Right cardiac atrium (tissue), 5 donors: ENCODE results near the gene RFPL2. TPM values are rescaled to one million over a fixed set of nuclear protein-coding genes. Genes with fewer than 3 reads are reported as not detected.
"Not testable (repeated sequence)": the region's sequence is repeated elsewhere in the genome, so short reads cannot be mapped to it uniquely, and the experiment has no call there.

Experiments
- ATAC-seq, 2 donors: fragments of 200-7000 bp; cut with Tn5 transposase; one replicate each; pipeline versions ENCODE4 v1.8.0 to v1.9.1; 2020; ENCODE audit warnings: moderate library complexity in 2 of 2, mild to moderate bottlenecking in 1 of 2
- DNase-seq, 3 donors: peaks; one replicate each; pipeline ENCODE4 v3.0.0-alpha.2; 2020
- H3K27ac ChIP-seq: one replicate; pipeline ENCODE4 v1.5.1; 2013; ENCODE audit warnings: mild to moderate bottlenecking, low read length, control low read depth, moderate library complexity
- H3K27me3 ChIP-seq: one replicate; pipeline ENCODE4 v1.6.1; 2013; ENCODE audit not compliant: control insufficient read depth, insufficient read depth
- H3K4me1 ChIP-seq: one replicate; pipeline ENCODE4 v1.6.1; 2013; ENCODE audit warnings: low read length; ENCODE audit not compliant: control insufficient read depth, insufficient read depth
- H3K4me3 ChIP-seq: one replicate; pipeline ENCODE4 v1.5.1; 2013; ENCODE audit warnings: low read length, control low read depth
- H3K9me3 ChIP-seq: one replicate; pipeline ENCODE4 v1.6.1; 2013; ENCODE audit warnings: low read length; ENCODE audit not compliant: control insufficient read depth
- WGBS: extraction: QIAGEN DNeasy Blood & Tissue Kit; methylation state at CpG from one replicate; pipeline ENCODE4 v1.1.7; 2013; 5-methylcytosine and 5-hydroxymethylcytosine counted together
- intact Hi-C, 4 donors: fragments of 100-400 bp; cut with DNase I; formaldehyde crosslinking; loops; one replicate each; pipeline versions ENCODE4 v1.11.0 to v1.14.0; 2022 to 2023
- polyA plus RNA-seq: library from polyadenylated mRNA; stranded (reverse); fragments of 200-250 nt; gene quantifications from one replicate; pipeline ENCODE4 v1.2.3, GENCODE V29; 2013
- total RNA-seq, 4 donors: library from RNA; stranded (reverse); fragmentation: NEBNext Ultra II Directional; extraction: Animal tissue kit (Norgen Biotek cat#: 25700); gene quantifications; one replicate each; pipeline ENCODE4 v1.2.1, GENCODE V29; 2021
- donor health status: healthy with polysubstance abuse.
- donor health status: DM: no; HTN: yes; CAD: no.
- donor health status: DM: no; HTN: no; CAD: no.
- donor health status: DM: no; HTN: yes; CAD: no; lungs with severe emphysema.
- donor health status: DM: yes; HTN: yes; CAD: no.

Gene RFPL2
- total and polyA plus RNA-seq, 5 donors, result not detected

GRCh38 chr22:32158712-32159533 lies 46.0 kb downstream of the RFPL2 start, which contains the start of gene C22orf42:
Gene C22orf42 (minus strand): TSS chr22:32159303. CDS start chr22:32159215, 88 bp downstream.
- 73% methylated on average over 12 of the region's 12 CpGs for WGBS

GRCh38 chr22:32157632-32158031 lies 47.2 kb downstream of the RFPL2 start:
- H3K4me1 ChIP-seq, H3K4me3 ChIP-seq, DNase-seq, H3K27ac ChIP-seq, H3K9me3 ChIP-seq, H3K27me3 ChIP-seq, intact Hi-C loops, ATAC-seq: not testable (repeated sequence)
- 67% methylated on average over 5 of the region's 5 CpGs for WGBS

More at GRCh38 chr22:32158712-32159533, 46.0 kb downstream of the RFPL2 start, which contains the start of gene C22orf42:
- H3K27ac ChIP-seq, result no peak within 1 kb of the TSS
- intact Hi-C loops, result no loop called here
- H3K9me3 ChIP-seq, result no peaks in the 10 kb centered on the region
- DNase-seq, result no peak
- H3K4me3 ChIP-seq, result no peak within 1 kb of the TSS
- no peaks in the 10 kb centered on the region for H3K27me3 ChIP-seq
- H3K4me1 ChIP-seq, result no peaks in the 10 kb centered on the region
- ATAC-seq, result no peak

GRCh38 chr22:32154727-32155126 lies 50.1 kb downstream of the RFPL2 start:
- H3K4me1 ChIP-seq, H3K27ac ChIP-seq, H3K27me3 ChIP-seq, H3K4me3 ChIP-seq, ATAC-seq, intact Hi-C loops, DNase-seq, H3K9me3 ChIP-seq: not testable (repeated sequence)
- WGBS, result 80% methylated on average over 4 of the region's 4 CpGs

GRCh38 chr22:32151641-32152040 lies 53.2 kb downstream of the RFPL2 start:
- intact Hi-C loops, ATAC-seq, DNase-seq, H3K9me3 ChIP-seq, H3K4me1 ChIP-seq, H3K4me3 ChIP-seq, H3K27me3 ChIP-seq, H3K27ac ChIP-seq: not testable (repeated sequence)
- WGBS, result 58% methylated on average over 6 of the region's 6 CpGs

- DNase-seq, H3K9me3 ChIP-seq, intact Hi-C loops, H3K27ac ChIP-seq, ATAC-seq, H3K4me1 ChIP-seq, H3K27me3 ChIP-seq, H3K4me3 ChIP-seq: not testable (repeated sequence)
- WGBS, result 56% methylated on average over 7 of the region's 7 CpGs
Observed at GRCh38 chr22:32150647-32151046, 54.2 kb downstream of the RFPL2 start.

GRCh38 chr22:32148372-32148771 lies 56.5 kb downstream of the RFPL2 start:
- ATAC-seq, H3K4me1 ChIP-seq, intact Hi-C loops: not testable (repeated sequence)

GRCh38 chr22:32147128-32147527 lies 57.7 kb downstream of the RFPL2 start:
- intact Hi-C loops, result not testable (repeated sequence)

More at GRCh38 chr22:32148372-32148771, 56.5 kb downstream of the RFPL2 start:
- not testable (repeated sequence) for DNase-seq, H3K27ac ChIP-seq, H3K27me3 ChIP-seq, H3K4me3 ChIP-seq, H3K9me3 ChIP-seq
- WGBS, result 90% methylated on average over 4 of the region's 4 CpGs

GRCh38 chr22:32144496-32145274 lies 60.2 kb downstream of the RFPL2 start:
- DNase-seq (no peak), ATAC-seq (peak; percentile 33 to 40)
- H3K27me3 ChIP-seq, result no peaks in the 10 kb centered on the region
- 74% methylated on average over 6 of the region's 6 CpGs for WGBS
- H3K27ac ChIP-seq, result no peak overlapping the region
- intact Hi-C loops, result no loop called here
- H3K4me1 ChIP-seq, result no peaks in the 10 kb centered on the region
- no peaks in the 10 kb centered on the region for H3K9me3 ChIP-seq
- H3K4me3 ChIP-seq, result no peak overlapping the region

More at GRCh38 chr22:32147128-32147527, 57.7 kb downstream of the RFPL2 start:
- not testable (repeated sequence) for H3K27ac ChIP-seq, DNase-seq, H3K9me3 ChIP-seq, H3K27me3 ChIP-seq, ATAC-seq, H3K4me1 ChIP-seq, H3K4me3 ChIP-seq
- WGBS, result 81% methylated on average over 8 of the region's 8 CpGs

GRCh38 chr22:32142600-32142999 lies 62.3 kb downstream of the RFPL2 start:
- ATAC-seq (no peak), DNase-seq (no peak)
- intact Hi-C loops, result no loop called here
- Histone ChIP-seq H3K27me3 (no peaks in the 10 kb centered on the region), H3K4me3 (no peak overlapping the region), H3K9me3 (no peaks in the 10 kb centered on the region), H3K4me1 (no peaks in the 10 kb centered on the region), H3K27ac (no peak overlapping the region)

- H3K4me1 ChIP-seq, intact Hi-C loops, H3K9me3 ChIP-seq, H3K27ac ChIP-seq, DNase-seq, H3K4me3 ChIP-seq, H3K27me3 ChIP-seq: not testable (repeated sequence)
- WGBS, result 52% methylated on average over 6 of the region's 6 CpGs
- peak; percentile 36 to 60 for ATAC-seq
Observed at GRCh38 chr22:32140688-32141087, 64.2 kb downstream of the RFPL2 start.
